ENCODE data around the gene FLNC.

The FLNC gene

DNA sequence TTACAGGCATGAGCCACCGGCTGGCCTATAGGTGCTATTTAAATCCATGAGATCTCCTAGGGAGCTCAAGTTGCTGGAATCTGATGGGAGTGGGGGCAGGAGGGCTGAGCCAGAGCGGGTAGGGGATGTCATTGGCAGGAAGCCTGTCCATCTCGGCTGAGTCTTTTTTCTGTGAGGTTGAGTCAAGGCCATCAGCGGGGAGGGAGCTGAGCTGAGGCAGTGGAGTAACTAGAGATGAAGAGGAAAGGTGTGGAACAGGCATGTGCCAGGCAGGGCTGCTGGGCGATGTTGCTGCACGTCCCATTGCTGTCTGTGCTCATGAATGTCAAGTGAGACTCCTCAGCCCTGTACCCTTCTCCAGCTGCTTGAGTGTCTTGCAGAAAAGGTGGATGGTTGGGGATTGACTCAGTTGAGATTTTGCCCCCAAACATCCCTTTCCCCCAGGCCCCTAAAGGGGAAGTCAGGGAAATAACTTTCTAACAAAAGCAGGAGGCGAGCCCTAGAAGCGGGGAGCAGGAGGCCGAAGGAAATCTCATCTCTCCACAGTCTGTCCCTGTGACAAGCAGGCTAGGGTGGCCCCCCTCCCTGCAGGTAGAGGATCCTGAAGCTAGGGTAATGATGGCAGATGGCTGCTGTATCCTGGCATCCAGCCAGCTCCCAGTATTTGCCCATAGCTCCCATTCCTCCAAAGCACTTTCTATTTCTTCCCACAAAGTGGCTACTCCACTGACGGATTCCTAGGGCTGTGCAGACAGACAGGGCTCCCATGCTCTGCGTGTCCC is 37.8 kb downstream of the FLNC start:
- TF ChIP-seq, protein P1, sequence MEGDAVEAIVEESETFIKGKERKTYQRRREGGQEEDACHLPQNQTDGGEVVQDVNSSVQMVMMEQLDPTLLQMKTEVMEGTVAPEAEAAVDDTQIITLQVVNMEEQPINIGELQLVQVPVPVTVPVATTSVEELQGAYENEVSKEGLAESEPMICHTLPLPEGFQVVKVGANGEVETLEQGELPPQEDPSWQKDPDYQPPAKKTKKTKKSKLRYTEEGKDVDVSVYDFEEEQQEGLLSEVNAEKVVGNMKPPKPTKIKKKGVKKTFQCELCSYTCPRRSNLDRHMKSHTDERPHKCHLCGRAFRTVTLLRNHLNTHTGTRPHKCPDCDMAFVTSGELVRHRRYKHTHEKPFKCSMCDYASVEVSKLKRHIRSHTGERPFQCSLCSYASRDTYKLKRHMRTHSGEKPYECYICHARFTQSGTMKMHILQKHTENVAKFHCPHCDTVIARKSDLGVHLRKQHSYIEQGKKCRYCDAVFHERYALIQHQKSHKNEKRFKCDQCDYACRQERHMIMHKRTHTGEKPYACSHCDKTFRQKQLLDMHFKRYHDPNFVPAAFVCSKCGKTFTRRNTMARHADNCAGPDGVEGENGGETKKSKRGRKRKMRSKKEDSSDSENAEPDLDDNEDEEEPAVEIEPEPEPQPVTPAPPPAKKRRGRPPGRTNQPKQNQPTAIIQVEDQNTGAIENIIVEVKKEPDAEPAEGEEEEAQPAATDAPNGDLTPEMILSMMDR (IDR thresholded peaks at IDR 0.05; ENCODE audit: extremely low read depth, insufficient read depth, missing control alignments), result no peak
- DNase-seq (ENCODE audit: low spot score), result no peak
- in situ Hi-C loops (cut with MboI; ENCODE audit: low pct_unique_long_range_greater_than_20kb, low sequenced_read_pairs, unreplicated experiment), result no loop called here

DNA sequence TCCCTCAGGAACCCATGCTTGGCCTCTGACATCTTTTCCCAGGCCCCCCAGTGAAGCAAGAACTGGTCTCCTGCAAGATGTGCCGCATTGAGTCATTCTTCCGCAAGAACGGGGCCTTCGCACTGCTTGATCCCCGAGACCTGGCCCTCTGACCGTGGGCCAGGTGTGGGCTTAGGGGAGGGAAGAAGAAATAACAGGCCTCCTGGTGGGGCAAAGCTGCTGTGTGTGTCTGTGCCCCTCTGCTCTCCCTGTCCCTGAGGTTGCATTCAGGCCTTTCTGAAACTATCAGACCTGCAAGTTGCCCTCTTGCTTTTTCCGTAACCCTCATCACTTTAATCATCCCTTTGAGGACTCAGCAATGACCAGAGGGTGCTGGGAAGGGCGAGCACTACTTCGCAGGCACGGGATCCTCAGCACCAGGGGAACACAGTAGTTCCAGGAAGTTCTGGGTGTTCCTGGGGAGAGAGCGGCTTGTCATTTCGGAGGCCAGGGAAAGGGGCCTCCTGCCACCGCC is 38.5 kb downstream of the FLNC start:
- in situ Hi-C loops (cut with MboI; ENCODE audit: low pct_unique_long_range_greater_than_20kb, low sequenced_read_pairs, unreplicated experiment), result no loop called here
- TF ChIP-seq, protein P1 (IDR thresholded peaks at IDR 0.05; ENCODE audit: extremely low read depth, insufficient read depth, missing control alignments), result no peak
- no peak for DNase-seq (ENCODE audit: low spot score)

DNA sequence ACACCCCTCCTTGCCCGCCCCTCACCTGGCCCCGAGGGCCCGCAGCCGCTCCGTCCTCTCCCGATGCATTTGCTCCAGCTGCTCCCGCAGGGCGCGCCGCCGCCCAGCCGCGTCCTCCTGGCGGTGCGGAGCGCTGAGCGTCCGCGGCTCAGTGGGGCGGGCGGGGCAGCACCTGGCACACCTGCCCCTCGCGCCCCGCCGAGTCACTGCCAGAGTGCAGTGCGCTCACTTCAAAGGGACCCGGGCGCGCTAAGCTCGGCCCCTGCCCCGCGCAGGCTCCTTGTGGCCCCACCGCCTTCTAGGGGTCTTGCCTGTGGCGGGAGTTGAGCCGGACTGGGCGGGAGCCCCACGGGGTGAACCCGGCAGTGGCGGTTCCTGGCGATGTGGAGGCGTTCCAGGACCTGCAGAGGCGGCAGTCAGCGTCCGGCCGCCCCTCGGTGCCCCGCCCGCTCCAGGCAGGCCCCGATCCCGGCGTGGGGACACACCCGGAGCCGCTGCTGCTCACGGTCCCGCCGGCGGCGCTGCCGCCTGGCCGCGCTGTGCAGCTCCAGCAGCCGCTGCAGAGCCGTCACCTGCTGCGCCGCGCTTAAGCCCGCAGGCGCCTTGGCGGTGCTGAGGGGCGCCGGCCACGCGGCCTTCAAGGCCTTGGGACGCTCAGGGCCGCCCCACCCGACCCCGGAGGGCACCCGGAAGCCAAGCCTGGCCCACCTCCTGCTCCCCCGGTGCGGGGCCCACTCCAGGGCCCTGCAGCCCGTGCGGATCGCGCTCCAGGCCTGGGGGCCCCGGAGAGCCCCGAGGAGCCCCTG is 39.1 kb downstream of the FLNC start:
- in situ Hi-C loops (cut with MboI; ENCODE audit: low pct_unique_long_range_greater_than_20kb, low sequenced_read_pairs, unreplicated experiment), result no loop called here
- TF ChIP-seq, protein P1 (IDR thresholded peaks at IDR 0.05; ENCODE audit: extremely low read depth, insufficient read depth, missing control alignments), result peak; percentile 40
- DNase-seq (ENCODE audit: low spot score), result peak; percentile 78

DNA sequence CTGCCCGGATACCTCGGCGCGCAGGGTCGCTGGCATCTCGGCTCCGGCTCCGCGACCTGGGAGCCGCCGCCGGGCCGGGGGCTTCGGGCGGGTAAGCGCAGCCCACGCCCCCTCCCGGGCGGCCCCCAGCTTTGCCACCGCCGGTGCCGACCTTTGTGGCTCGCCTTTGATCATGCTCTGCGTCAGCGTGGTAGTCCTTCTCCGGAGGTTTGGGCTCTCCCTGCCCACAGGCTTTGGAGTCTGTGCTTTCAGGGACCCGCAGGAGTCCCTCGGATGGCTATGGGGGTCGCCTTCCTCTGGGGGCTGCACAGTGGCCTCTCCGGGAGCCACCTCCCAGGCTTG is 39.7 kb downstream of the FLNC start:
- no peak for DNase-seq (ENCODE audit: low spot score)
- in situ Hi-C loops (cut with MboI; ENCODE audit: low pct_unique_long_range_greater_than_20kb, low sequenced_read_pairs, unreplicated experiment), result no loop called here
- TF ChIP-seq, protein P1 (IDR thresholded peaks at IDR 0.05; ENCODE audit: extremely low read depth, insufficient read depth, missing control alignments), result no peak

DNA sequence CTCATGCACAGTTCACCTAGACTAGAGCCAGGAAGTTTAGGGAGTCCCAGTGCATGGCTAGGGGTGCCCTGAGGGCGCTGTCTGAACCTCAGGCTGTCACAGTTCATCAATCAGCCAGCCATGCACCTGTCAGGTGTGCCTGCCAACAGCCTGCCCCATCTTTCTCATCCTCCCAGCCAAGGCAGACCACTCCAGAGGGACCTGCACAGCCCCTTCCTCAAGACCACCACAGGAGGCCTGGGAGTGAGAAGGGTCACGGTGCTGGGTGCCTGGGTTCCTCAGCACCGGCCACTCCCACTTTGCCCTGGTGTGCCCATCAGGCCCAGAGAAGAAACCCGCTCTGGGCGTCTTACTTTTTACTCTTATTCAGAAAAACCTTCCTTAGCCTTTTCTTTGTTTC is 40.8 kb downstream of the FLNC start:
- DNase-seq (ENCODE audit: low spot score), result no peak
- TF ChIP-seq, protein P1 (IDR thresholded peaks at IDR 0.05; ENCODE audit: extremely low read depth, insufficient read depth, missing control alignments), result no peak
- in situ Hi-C loops (cut with MboI; ENCODE audit: low pct_unique_long_range_greater_than_20kb, low sequenced_read_pairs, unreplicated experiment), result no loop called here

DNA sequence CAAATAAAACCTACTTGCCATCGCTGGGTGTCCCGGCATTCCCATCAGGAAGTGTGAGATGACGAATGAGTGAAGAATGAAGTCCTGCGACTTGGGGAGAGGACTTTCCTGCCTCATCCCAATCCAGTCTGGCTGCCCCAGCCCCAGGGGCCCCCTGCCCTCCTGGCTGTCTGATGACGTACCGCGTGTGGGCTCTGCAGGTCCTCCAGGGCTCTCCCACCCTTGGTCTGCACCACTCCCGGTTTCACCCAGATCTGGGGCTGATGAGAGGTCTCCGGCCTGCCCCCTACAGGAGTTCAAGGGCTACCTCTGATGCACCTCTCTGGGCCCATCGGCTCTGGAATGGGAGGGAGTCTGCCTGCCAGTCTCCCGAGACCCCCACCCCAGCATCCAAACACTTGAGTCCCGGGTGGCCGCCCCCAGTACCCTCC is 42.2 kb downstream of the FLNC start:
- in situ Hi-C loops (cut with MboI; ENCODE audit: low pct_unique_long_range_greater_than_20kb, low sequenced_read_pairs, unreplicated experiment), result no loop called here
- no peak for DNase-seq (ENCODE audit: low spot score)
- TF ChIP-seq, protein P1 (IDR thresholded peaks at IDR 0.05; ENCODE audit: extremely low read depth, insufficient read depth, missing control alignments), result no peak

Measured in GM13977 (cell line).